NCI-H226 (cell line): ENCODE results near the gene MAP2K4.
A peak's percentile ranks its signal among the peaks of the same experiment; 100 is the strongest.
"Not testable (repeated sequence)": the region's sequence is repeated elsewhere in the genome, so short reads cannot be mapped to it uniquely, and the experiment has no call there.

Experiments used
- DNase-seq: peaks from one replicate; pipeline ENCODE4 v3.0.0-alpha.2; 2015

Gene MAP2K4

DNA sequence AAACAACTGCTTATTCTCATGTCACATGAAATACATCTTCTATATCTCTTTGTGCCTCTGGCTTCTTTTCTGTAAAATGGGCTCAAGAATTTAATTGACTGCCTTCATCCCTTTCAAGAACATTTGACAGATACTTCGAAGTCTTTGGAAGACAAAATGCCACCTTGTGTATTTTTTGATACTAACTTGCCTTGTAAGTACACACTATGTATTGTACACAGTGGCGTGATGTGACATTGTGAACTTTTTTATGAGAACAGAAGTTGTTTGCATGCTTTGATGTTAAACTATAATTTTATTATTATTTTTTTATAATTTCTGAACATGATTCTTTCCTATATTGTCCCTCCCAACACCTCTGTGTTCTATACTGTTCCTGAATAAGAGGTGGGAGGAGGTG, 73.7 kb downstream of the MAP2K4 start:
- no peak for DNase-seq

DNA sequence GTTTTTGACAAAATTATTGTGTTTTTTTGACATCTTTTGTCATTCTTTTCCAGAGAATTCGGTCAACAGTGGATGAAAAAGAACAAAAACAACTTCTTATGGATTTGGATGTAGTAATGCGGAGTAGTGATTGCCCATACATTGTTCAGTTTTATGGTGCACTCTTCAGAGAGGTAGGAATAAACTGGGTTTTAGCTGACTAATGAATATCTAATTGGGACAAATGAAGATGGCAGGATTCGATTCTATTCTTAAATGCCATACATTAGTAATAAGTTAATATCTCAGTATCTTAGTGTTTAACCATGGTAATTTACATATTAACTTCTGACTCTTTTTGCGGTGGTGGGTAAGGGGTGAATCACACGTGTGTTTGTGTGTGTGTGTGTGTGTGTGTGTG, 74.8 kb downstream of the MAP2K4 start:
- DNase-seq = no peak

DNA sequence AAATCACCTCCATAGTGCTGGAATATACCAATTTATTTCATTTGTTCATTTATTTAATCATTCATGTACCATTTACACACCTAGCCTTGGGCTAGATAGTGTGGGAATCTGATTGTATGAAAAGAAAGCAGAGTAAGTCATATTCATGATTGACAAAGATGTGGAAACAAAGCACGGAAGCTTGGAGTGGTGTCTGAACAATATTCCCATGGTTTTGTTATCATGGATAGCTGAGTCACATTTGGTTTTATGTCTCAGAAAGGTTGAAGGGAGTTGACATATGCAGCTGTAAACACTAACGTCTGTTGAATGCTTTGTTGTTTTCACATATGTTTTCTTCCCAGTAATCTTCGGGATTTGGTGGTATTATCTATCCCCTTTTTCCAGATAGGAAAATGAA, 76.6 kb downstream of the MAP2K4 start:
- no peak for DNase-seq

DNA sequence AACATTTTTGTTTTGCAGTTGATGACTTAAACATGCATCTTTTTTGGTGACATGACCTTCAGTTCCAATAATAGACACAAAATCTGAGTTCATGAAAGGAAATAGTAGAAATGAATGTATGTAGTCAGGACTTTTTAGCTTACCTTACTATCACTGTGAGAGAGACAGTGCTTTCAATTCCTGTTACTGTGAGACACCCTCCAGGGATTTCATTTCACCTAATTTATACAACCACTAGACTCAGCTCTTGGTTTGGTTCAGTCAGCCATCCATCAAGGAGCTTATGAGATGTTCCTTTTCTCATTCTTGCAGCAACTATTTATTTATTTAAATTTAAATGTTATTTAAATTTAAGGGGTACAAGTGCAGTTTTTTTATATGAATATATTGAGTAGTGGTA, 77.9 kb downstream of the MAP2K4 start:
- no peak for DNase-seq

DNA sequence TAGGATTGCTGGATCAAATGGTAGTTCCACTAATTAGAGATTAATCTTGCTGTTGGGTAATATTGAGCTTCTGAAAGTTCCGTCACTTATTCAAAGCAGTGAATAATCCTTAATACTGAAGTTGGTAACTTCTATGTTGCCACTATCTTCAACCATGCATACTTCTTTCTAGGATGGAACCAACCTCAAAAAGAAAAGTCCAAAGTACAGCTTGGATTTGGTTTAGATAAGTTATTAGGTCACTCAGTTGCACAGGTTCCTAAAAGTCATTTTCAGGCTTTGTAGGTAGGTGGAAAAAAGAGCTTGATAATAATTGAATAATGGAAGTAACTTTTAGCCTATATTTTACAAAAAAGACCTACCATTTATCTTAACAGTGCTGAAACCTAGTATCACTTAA, 78.7 kb downstream of the MAP2K4 start:
- DNase-seq = no peak

DNA sequence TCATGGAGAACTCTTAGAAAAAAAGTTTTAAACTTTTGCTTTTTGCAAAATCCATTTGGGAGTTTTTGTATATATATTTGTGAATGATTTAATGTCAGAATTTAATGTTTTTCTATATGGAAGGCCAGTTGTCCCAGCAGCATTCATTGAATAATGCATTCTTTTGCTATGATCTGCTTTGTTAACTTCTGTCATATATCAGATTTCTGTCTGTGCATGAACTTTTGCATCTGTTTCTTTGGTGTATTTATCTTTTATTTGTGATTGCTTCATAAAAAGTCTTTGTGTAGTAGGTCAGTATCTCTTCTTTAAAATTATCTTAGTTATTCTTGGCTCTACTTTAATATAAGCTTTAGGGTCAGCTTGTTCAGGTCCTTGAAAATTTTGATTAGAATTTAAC, 84.2 kb downstream of the MAP2K4 start:
- no peak for DNase-seq

DNA sequence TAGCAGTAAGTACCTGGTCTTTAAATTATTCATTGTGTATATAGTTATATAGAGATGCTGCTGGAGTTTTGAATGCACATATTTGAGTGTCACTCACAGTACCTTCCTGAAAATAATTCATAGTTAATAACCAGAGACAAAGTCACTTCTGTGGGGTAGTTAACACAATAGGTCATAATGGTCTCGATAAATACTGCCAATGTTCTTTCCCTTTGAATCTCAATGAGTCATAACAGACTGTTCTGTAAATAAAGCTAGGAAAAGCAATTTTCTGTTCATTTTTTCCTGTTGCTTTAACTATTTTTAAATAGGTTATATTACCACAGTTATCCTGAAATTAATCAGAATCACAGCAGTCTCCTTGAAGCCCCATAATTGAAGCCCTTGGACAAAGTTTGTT, 87.2 kb downstream of the MAP2K4 start:
- no peak for DNase-seq

DNA sequence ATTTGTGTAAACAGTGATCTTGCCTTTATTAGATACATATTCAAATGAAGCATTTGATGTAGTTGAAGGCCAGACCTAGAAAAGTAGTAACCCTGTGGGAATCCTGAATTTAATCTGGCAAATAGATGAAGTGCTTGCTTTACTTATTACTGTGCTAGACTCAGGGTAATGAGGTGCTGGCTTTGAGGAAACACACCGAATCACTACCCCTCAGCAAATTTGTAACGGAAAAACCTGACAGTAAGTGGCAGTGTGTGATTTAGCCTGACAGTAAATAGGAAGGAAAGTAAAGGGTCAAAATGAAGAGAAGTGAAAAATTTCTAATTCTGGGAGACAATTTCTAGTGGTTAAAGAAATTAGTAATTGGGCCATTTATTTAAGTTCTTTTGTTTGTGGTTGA, 90.2 kb downstream of the MAP2K4 start:
- no peak for DNase-seq

DNA sequence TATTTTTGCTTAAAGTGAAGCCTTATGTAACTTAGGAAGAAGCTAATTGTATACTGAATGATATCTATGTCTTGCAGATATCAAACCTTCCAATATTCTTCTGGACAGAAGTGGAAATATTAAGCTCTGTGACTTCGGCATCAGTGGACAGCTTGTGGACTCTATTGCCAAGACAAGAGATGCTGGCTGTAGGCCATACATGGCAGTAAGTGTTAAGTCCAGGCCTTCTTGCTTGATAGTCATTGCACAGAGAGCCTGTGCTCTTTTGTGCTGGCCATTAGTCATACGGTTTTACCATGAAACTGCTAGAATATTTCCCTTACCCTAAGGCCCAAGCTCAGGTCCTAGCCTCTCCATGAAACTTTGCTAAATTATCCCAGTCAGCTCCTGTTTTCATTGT, 92.5 kb downstream of the MAP2K4 start:
- no peak for DNase-seq

DNA sequence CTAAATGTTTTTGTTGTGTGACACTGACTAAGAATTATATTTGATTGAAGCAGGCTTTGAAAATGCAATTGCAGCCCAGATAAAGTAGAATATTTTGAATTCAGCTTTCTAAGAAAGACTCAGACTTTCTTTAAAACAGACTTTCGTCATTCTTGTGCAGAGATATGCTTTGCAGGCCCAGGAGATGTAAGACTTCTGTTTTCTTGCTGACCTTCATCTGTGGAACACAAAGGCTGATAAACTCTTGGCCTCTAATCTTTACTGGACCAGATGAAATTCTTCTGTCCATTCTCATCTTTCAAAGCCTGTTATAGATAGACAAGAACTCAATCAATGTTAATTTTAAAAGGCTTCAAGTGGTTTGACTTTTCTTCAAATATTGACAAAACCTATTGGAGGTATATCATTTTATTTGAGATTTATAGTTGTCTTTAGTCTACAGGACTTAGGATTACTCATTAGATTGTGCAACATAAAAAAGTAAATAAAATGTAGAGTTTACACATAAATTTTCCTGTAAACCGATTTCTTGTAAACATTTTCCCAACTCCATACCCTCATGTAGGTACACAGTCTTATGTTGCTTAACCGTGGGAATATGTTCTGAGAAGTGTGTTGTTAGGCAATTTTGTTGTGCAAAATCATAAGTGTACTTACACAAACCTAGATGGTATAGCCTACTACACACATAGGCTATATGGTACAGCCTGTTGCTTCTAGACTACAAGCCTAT, 94.2 kb downstream of the MAP2K4 start:
- no peak for DNase-seq

DNA sequence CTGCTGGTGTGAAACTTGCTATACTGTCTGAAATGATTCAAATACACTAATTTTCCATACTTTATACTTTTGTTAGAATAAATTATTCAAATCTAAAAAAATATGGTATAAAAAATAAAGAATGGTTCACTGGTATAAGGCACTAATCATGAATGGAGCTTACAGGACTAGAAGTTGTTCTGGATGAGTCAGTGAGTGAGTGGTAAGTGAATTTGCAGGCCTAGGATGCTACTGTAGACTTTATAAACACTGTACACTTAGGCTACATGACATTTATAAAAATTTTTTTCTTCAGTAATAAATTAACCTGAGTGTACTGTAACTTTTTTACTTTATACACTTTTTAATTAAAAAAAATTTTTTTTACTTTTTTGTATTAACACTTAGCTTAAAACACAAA, 95.5 kb downstream of the MAP2K4 start:
- no peak for DNase-seq

DNA sequence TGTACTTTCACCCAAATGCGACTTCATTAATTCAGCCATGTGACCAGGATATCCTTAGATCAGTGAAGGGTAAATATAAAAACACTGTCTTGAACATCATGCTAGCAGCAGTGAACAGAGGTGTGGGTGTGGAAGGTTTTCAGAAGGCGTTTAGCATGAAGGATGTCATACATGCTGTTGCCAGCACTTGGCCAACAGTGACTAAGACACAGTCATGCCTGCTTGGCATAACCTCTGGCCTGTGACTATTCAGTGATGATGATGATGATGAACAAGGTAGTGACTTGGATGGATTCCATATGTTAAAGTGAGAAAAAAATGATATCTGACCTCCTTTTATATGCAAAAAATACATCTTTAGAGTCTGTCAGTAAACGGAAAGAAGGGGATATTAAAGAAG, 97.9 kb downstream of the MAP2K4 start:
- DNase-seq = no peak

DNA sequence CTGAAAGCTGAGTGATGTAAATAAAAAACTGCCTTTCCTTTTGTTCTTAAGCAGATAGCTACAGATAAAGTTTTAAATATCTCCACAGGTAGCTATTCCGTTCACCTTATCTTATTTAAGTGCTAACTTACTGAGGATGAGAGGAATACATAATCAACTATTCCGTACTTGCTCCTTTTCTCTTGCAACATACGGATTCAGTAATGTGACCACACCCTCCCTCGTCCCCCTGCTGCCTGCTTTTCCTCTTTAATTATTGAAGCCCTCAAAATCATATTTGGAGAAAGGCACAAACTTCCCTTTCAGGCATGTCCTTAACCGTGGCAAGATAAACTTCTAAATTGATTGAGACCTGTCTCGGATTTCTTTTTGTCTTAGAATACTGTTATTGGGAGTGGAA, 101.4 kb downstream of the MAP2K4 start:
- no peak for DNase-seq

DNA sequence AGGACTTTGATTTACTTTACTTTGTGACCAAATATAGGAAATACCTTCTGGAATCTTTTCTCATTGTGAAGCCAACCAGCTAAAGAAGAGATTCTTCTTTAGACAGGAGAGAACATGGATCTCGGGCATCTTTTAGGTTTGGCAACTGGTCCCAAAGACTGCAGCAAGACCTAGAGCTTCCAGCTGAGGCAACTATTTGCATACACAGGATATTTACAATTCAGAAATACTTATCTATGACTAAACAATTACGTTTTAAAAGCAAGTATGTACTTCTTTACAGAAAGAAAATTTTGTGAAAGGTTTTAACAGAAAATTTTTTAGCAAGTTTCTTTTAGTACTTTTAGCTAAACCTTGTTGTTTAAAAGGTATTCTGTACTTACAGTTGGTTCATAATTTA, 106.5 kb downstream of the MAP2K4 start:
- DNase-seq = no peak

DNA sequence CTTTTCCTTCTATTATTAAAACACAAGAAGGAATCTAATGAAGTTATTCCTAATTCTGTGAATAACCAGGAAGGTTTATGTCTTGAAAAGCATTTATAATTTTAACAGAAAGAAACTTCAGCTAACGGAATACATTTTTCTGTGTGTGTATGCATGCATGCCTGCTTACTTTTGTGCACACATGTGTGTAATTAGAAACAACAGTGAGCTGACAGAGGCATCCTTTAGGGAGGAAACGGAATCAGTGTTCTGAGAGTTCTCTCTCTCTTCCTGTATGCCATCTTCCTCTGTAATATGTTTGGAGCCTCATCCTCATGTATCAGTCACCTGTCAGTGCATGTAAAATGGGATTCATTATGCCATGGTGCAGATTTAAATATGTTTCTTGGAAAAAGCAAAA, 107.0 kb downstream of the MAP2K4 start:
- DNase-seq = no peak

DNA sequence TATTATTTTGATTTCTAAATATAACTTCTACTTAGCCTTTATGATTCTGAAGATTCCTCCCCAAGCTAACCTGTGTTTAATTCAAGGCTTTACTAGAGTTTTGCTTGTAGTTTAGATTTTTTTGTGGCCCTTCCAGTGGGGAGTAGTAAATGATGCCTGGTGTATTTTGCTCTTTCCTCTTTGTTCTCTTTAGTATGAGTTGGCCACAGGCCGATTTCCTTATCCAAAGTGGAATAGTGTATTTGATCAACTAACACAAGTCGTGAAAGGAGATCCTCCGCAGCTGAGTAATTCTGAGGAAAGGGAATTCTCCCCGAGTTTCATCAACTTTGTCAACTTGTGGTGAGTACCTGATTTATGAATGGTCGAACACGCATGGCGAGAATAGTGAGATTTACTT, 108.3 kb downstream of the MAP2K4 start:
- no peak for DNase-seq

DNA sequence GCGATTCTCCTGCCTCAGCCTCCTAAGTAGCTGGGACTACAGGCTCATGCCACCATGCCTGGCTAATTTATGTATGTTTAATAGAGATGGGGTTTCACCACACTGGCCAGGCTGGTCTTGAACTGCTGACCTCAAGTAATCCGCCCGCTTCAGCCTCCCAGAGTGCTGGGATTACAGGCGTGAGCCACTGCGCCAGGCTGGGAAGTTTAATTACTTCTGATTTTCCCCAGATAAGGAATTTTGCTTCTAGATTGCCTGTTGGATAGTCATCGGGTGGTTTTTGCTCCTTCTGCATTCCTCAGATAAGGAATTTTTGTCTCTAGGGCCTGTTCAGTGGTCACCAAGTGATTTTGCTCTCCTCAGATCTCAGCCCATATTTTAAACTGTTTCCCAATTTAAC, 112.5 kb downstream of the MAP2K4 start:
- peak; percentile 47 for DNase-seq

DNA sequence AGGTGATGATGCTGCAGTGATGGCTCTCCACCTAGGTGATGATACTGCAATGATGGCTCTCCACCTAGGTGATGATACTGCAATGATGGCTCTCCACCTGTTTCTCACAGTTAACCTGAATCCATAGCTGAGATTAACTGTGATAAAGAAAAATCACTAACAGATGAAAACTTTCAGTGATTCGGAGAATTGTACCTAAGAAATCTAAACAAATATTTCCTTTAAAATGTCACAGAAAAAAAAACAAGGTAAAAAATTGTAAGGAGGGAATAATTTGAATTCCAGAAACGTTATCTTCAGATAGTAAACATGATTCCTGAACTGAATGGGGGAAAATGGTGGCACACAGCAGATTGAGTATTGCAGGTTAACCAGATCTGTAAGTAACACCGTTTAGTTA, 113.4 kb downstream of the MAP2K4 start:
- no peak for DNase-seq

DNA sequence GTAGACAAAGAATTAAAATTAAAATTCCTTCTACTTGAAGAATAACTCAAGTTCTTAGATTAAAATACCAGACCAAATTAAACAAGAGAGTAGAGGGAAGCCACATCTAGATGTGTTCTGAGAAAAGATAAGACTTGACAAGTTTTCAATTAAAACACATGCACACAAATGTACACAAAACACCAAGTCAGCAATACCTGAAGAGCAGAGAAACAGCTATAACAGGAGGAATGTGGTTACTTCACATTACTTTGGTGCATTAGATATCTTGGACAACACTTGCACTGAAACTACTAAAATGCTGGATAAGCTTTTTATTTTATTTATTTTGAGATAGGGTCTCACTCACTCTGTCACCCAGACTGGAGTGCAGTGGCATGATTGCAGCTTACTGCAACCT, 113.9 kb downstream of the MAP2K4 start:
- DNase-seq = no peak

DNA sequence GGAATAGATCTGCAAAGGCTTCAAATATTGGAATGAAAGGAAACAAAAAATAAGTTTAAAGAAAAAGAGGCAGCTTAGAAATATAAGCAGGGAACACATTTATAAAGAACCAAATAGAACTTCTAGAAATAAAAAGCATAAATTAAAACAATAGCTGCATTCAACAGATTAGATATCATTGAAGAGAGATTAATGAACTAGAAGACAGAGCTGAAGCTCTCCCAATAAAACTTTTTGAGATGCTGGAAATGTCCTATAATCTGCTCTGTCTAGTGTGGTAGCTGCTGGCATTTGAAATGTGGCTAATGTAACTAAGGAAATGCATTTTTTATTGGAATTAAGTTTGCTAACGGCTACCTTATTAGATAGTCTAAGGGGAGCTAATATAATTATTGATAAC, 115.6 kb downstream of the MAP2K4 start:
- DNase-seq = no peak

DNA sequence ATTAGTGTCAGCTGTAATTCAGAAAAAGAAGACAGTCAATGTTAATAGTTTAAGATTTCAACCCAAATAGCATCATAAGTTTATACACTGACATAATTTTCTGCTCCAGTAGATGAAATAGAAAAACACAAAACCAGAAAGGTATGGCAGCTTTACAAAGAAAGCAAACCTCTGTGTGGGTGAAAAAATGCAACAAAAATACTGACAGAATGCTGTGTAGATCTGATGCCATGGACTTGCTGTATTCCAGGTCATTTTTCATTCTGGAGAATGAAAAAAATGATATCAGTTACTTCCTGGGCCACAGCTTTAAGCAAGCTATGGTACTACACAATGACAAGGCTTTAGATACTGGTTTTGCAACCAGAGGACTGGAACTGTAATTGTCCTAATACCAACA, 116.0 kb downstream of the MAP2K4 start:
- DNase-seq = no peak

DNA sequence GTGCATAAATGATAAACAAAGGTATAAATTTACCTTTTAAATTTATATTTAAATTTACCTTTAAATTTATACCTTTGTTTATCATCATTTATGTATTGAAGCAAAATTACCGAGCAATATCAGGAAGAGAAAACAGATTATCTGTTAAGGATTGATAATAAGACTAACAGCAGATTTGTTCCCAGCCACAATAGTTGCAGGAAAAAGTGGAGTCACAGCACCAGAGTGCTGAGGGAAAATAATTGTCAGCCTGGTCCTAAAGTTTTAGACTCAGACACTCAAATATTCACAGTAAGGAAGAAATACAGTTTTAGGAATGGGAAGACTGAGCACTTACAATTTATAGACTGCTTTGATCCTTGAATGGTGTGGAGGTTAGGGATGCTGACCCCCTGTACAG, 117.2 kb downstream of the MAP2K4 start:
- no peak for DNase-seq

DNA sequence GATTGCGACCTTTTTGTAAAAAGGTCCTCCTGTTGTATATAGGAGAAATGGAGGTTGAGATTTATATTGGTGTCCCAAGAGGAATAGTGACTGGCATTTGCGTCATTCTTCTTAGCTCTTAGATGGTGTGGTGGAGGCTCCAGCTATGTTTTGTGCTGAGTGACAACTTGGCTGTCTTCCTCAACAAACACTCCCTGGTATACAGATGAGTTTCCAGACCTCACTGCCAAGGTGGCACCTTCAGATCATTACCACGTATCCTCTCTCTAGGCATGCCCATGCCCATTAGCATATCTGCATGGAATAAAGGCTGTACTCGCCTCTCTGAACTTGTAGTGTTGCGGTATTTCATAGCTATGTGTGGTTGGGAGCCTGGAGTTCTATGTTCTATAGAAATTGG, 120.0 kb downstream of the MAP2K4 start:
- no peak for DNase-seq

DNA sequence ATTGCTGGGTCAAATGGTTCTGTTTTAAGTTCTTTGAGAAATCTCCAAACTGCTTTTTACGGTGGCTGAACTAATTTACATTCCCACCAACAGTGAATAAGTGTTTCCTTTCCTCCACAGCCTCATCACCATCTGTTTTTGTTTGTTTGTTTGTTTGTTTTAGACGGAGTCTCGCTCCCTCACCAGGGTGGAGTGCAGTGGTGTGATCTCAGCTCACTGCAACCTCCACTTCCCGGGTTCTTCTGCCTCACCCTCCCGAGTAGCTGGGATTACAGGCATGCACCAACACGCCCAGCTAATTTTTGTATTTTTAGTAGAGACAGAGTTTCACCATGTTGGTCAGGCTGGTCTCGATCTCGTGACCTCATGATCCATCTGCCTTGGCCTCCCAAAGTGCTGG, 141.5 kb downstream of the MAP2K4 start:
- not testable (repeated sequence) for DNase-seq

DNA sequence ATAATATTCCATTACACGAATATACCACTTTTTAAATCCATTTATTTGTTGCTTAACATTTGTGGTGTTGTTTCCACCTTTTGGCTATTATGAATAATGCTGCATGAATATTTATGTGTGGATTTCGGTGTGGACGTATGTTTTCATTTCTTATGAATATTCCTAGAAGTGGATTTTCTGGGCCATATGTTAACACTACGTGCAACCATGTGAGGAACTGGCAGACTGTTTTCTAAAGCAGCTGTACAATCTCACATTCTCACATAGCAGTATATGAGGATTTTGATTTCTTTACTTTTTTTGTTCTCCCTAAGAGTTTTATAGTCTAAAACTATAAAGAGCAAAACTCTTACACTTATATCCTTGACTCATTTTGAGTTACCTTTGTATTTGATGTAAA, 143.4 kb downstream of the MAP2K4 start:
- DNase-seq = no peak
